SHP77 (cell line): Measurements from ENCODE around the gene SLC35G3.
"Not testable (repeated sequence)": the region's sequence is repeated elsewhere in the genome, so short reads cannot be mapped to it uniquely, and the experiment has no call there.

Experiments used
- DNase-seq, 2 experiments: peaks; one replicate each; lab custom pipeline; 2025; lab: John Stamatoyannopoulos, UW

SLC35G3 gene

DNA sequence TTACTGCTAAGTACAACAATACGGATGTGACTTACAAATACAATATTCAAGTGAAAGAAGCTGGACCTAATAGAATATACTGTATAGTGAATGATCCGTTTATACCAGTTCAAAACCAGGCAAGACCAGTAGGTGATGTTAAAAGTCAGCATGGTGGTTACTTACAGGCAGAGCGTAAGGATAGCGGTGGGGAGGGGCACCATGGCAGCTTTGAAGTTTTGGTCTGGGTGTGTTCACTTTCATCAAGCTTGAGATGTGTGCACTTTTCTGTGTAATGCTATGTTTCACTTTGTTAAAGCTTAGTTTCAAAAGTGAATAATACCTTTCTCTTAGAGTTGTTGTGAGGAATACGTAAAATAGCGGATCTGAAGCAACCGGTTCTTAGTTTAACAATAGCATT lies 16.5 kb upstream of the SLC35G3 start:
- no peak for DNase-seq

DNA sequence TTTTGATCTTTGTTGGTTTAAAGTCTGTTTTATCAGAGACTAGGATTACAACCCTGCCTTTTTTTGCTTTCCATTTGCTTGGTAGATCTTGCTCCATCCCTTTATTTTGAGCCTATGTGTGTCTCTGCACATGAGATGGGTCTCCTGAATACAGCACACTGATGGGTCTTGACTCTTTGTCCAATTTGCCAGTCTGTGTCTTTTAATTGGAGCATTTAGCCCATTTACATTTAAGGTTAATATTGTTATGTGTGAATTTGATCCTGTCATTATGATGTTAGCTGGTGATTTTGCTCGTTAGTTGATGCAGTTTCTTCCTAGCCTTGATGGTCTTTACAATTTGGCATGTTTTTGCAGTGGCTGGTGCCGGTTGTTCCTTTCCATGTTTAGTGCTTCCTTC lies 8.4 kb upstream of the SLC35G3 start:
- DNase-seq = not testable (repeated sequence)

DNA sequence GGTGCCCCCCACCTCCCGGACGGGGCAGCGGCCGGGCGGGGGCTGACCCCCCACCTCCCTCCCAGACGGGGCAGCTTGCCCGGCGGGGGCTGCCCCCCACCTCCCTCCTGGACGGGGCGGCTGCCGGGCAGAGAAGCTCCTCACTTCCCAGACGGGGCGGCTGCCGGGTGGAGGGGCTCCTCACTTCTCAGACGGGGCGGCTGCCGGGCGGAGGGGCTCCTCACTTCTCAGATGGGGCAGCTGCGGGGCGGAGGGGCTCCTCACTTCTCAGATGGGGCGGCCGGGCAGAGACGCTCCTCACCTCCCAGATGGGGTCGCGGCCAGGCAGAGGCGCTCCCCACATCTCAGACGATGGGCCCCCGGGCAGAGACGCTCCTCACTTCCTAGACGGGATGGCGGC lies 869 bp upstream of the SLC35G3 start:
- DNase-seq = not testable (repeated sequence)

DNA sequence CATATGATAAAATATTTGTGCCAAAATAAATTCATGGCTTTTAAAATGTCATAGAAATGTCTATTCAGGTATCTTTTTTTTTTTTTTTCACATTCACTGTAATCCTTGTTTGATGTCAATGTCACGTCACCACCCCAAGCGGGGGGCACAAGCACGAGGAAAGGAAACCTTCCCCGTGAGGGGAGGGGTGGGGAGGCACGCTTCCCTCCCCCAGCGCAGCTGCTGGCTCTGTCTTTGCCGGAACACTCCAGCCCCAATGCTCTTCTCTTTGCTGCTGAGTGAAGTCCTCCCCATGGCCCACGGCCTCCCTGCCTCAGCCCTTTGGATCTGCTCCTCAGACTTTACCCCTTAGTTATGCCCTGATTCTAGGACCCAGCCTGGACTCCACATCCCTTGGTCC lies 1.5 kb downstream of the SLC35G3 start:
- no peak for DNase-seq

DNA sequence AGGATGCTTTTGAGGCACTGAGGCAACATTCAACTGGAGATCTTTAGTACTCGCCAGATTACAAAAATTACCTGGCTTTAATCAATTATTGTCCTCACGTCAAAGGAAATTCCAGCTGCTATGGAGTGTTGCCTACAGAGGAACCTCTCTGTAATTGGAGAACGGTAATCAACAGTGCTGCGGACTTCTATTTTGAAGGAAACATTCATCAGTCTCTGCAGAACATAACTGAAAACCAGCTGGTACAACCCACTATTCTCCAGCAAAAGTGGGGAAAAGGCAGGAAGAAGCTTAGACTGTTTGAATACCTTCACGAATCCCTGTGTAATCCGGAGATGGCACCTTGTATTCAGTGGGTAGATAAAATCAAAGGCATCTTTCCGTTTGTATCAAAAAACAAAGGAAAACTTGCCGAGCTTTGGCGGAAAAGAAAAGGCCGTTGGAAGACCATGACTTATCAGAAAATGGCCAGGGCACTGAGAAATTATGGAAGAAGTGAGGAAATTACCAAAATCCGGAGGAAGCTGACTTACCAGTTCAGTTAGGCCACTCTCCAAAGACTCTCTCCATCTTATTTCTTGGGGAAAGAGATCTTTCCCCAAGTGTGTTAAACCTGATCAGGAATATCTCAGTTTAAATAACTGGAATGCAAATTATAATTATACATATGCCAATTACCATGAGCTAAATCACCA lies 3.0 kb downstream of the SLC35G3 start:
- no peak for DNase-seq

DNA sequence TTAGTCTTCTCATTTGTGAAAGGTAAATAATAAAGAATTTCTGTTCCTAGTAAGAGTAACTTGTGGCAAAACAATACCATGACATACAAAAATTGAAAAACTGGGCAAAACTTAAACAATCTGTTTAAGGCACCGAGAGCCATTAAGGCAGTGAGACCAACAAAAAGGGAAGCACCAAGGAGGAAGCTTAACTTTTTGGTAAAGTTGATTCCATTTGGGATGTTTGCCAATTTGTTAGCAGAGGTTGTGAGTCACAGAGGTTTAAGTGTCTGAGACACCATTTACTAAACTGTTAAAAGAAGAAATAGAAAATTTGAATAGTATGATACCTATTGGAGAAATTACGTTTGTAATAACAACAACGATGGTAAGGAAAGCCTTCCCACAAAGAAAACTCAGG lies 4.9 kb downstream of the SLC35G3 start:
- no peak for DNase-seq

DNA sequence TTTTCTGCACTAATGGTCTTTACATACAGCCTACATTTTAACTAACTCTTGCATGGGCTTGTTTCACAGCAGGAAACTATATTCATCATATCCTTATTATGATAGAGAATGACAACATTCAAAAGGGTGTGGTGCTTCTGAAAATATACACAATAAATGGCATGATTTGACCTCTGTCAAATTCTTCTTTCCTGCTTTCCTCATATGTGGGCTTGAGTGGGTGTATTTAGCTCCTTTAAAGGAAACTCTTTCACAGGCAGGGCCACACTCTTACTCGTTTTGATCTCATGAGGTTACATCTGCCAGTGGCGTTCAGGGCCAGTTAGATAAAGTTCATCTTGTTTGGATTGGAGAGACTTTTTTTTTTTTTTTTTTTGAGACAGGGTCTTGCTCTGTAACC lies 6.1 kb downstream of the SLC35G3 start:
- no peak for DNase-seq

DNA sequence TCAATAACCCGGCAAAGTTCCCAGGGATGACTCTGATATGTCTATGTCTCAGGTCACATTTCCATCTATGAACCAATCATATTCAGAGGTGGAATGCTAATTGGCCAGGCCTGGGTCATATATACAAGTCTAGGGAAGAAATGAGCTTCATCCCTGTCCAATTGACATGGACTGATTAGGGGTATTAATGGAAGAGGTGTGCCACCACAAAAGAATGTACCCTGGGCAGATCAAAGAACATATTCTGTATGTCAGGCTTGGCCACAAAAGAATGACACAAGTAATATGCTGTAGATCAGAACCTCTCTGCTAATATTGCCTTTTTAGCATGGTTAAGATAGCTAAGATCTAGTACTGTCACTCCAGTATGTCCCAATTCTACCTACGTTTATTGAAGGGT lies 6.7 kb downstream of the SLC35G3 start:
- DNase-seq = no peak

DNA sequence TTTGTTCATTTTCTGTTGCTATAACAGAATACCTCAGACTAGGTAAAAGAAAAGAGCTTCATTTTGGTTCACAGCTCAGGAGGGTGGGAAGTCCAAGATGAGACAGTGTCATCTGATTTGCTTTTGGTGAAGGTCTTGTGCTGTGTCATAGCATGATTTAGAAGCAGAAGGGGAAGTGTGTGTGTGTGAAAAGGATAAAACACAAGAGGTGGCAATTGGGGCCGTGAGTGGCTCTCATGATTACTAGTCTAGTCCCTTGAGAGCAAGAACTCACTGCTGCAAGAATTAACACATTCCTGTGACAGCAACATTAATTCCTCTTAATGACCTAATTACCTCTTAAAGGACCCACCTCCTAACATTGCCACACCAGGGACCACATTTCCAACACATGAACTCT lies 8.3 kb downstream of the SLC35G3 start:
- no peak for DNase-seq

DNA sequence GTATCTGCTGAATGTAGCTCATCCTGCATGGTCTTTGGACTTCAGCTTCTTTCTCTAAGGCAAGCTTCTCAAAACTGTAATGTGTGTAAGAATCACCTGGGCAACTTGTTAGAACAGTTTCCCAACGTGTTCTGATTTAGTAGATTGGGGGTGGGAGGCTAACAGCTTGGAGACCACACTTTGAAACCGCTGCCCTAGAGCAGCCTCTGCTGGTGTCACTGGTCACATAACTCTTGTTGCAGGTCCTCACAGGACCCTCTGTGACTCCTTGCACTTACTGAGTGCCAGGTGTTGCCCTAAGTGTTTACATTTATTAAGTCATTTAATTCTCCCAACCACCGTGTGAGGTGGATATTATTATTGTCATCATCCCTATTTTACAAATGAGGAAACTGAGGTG lies 9.9 kb downstream of the SLC35G3 start:
- no peak for DNase-seq

DNA sequence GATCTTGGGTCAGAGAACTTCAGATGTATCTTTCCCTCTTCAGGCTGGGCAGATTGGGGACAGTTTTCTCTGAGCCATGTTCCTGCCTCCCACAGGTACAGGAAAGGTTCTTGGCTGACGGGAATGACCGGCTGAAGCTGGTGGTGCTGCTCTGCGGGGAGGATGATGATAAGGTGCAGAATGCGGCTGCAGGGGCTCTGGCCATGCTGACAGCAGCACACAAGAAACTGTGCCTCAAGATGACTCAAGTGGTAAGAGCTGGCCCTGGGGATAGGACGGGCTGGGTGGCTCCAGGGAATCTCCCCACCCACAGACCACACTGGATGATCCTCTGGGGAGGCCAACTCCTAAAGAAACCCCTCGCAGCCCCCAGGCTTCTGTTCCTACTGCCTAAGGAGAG lies 10.9 kb downstream of the SLC35G3 start:
- DNase-seq = no peak

DNA sequence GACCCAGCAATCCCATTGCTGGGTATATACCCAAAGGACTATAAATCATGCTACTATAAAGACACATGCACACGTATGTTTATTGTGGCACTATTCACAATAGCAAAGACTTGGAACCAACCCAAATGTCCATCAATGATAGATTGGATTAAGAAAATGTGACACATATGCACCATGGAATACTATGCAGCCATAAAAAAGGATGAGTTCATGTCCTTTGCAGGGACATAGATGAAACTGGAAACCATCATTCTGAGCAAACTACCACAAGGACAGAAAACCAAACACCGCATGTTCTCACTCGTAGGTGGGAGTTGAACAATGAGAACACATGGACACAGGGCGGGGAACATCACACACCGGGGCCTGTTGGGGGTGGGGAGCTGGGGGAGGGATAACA lies 14.8 kb downstream of the SLC35G3 start:
- not testable (repeated sequence) for DNase-seq

DNA sequence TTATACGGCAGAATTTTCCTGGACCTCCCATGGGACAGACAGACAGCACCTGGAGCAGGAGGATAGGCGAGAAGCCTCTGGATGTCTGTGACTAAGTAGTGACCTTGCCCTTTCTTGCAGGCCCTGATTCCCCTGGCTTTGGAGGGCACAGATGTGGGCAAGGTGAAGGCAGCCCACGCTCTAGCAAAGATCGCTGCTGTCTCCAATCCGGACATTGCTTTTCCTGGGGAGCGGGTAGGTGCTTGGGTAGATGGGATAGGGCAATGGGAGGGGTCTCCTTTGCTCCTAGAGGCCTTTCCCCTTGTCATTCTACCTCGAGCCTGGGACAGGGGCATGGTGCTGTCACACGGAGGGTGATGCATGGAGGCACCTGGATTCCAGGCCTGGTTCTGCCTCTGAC lies 17.3 kb downstream of the SLC35G3 start:
- no peak for DNase-seq

DNA sequence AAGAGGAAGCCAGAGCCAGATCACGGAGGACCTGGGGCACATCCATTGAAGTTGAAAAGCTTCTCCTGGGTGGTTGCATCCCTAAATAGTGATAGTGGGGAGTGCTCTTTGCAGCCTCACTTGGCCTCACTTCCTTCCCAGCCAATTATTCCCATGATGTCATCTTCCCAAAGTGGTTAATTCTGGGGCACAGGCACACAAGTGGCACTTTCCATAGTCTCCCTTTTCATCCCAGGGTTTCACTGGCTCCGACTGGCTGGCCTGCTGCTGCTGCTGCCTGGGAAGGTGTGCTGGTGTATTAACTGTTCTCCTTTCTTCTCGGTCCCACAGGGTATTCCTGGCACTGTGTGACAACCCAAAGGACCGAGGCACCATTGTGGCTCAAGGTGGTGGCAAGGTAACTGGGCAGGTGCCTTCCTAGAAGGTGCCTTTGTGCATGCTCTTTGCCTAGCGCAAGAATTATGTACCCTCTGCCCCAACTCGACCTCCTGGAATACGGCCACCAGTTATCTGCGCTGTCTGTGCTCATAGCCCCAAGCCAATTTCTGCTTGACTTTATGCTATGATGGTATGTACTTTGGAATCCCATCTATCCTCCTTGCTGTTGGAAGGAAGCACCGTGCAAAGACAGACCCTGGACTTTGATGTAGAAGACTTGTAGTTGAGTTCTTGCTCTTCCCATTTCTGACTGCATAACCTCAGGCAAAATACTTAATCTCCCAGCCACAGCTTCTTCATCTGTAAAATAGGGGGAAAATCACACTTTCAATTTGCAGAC lies 18.4 kb downstream of the SLC35G3 start:
- DNase-seq = no peak

DNA sequence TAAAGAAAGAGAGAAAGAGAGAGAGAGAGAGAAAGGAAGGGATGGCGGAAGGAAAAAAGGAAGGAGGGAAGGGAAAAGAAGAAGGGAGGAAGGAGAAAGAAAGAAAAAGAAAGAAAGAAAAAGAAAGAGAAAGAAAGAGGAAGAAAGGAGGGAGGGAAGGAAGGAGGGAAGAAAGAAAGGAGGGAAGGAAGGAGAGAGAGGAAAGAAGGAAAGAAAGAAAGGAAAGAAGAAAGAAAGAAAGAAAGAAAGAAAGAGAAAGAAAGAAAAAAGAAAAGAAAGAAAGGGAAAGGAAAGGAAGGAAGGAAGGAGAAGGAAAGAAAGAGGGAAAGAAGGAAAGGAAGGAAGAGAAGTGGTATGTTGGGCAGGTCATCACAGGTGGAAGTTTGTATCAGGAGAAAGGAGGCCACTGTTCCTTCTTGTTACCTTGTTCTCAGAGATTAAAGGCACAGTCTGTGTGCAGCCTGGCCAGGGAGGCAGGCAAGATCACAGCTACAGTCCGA lies 19.3 kb downstream of the SLC35G3 start:
- DNase-seq = no peak

DNA sequence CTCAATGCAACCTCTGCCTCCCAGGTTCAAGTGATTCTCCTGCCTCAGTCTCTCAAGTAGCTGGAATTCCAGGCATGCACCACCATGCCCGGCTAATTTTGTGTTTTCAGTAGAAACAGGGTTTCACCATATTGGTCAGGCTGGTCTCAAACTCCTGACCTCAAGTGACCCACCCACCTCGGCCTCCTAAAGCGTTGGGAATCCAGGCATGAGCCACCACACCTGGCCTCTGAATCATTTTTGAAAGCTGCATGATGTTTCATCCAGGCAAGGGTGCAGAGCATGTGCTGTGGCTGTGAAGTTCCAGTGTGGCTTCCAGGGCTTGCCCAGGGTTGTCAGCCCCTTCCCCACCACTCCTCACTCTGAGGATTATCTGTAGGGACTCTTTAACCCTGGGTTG lies 21.9 kb downstream of the SLC35G3 start:
- not testable (repeated sequence) for DNase-seq

DNA sequence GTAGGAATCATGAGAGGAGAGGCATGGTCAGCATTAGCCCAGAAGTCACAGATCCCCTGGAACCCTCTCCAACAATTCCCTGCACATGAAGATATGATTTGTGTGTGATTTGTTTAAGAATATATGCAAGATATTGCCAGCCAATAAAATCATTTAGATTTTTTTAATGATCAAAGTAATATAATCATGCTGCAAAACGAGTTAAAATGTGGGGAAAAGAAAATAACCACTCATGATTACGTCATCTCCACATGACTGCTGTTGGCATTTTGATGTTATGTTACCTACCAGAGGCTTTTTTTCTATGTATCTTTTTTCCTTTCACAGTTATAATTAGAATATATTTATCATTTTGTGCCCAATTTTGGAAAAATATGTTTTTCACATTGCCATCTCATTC lies 22.4 kb downstream of the SLC35G3 start:
- DNase-seq = no peak

DNA sequence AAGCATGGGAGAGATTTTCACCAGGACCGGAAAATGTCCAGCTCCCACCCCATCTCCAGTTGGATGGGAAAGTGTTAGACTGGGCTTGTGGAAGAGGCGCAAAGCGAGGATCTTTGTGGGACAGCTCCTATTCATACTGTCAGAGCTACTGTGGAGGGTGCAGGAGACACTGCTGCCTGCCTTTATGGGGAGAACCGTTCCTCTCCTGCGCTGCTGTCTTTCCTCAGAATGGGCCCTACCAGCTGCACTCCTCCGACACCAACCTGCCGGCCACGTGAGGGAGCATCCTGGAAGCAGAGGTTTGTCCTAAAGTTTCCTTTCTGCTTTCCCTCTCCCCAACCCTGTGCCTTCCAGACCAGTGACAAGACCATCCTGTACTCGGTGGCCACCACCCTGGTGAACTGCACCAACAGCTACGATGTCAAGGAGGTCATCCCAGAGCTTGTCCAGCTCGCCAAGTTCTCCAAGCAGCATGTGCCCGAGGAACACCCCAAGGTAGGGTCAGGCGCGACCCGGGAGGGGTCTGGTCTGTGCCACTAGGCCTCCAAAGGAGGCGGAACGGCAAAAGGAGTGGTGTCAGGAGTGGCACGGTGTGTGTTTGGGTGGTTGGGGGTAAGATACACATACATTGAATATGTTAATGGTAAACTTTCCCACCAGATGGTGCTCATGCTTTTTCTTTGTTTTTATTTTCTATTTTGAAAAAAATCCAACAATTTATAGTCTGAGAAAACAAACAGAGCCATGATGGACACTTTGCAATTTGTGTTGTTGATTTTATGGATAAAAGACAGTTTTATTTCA lies 23.0 kb downstream of the SLC35G3 start:
- DNase-seq = no peak

DNA sequence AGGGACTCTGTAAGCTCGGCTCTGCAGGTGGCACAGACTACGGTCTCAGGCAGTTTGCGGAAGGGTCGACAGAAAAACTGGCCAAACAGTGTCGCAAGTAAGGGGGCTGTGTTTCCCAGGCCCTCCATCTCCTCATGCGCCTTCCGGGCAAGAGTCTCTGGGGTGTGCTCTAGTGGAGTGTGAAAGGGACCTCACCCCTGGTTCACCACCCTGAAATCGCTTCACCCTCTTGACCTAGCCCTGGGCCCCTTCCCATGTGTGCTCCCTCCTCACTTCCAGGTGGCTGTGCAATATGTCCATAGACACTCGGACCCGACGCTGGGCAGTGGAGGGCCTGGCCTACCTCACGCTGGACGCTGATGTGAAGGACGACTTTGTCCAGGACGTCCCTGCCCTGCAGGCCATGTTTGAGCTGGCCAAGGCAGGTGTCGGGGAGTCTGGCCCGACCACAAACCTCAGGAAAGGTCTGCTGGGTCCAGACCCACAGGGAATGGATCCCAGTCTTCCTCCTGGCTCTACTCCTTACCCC lies 24.3 kb downstream of the SLC35G3 start:
- no peak for DNase-seq

DNA sequence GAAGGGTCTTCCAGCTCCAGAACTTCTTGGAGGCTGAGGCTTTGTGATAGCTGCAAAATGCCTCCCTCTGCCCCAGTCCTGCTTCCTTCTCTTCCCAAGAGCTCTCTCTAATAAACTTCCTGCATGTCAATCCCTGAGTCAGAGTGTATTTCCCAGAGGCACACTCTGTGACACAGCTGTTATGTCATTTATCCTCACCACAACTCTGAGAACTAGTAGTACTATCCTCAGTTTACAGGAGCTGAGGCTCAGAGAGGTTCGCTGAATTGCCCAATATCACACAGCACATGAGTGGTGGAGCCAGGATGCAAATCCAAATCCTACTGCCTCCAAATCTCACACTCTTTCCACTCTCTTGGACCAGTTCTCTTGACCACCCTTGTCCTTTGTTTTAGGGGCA lies 26.5 kb downstream of the SLC35G3 start:
- no peak for DNase-seq

DNA sequence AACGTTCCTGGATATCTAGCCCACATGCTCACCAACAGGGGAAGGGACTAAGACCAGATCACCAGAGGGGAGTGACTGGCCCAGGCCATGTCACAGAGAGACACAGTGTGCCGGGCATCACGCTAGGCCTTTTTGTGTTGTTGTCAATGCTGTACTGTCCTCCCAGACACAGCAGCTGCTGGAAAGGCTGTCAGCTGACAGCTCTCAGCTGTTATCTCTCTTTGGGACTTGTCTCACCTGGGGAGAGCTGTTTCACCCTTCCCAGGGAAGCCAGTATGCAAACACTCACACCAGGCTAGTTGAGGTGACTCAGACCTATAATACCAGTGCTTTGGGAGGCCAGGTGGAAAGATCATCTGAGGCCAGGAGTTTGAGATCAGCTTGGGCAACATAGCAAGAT lies 27.1 kb downstream of the SLC35G3 start:
- no peak for DNase-seq

DNA sequence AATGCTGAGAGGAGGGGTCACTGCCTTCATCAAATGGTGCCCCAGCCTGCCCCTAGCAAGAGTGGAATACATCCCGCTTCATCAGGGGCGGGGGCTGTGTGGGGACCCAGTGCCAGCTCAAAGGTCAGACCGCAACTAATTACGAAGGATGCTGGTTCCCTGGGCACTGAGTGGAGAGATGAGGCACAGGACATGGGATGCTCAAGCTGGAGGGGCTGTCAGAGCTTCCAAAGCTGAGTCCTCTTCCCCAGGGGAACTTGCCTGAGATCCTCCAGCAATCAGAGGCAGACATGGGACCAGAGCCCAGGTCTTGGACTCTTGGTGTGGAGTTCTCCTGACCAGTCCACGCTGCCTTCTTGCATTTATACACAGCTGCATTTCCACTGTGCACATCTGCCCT lies 27.7 kb downstream of the SLC35G3 start:
- no peak for DNase-seq

DNA sequence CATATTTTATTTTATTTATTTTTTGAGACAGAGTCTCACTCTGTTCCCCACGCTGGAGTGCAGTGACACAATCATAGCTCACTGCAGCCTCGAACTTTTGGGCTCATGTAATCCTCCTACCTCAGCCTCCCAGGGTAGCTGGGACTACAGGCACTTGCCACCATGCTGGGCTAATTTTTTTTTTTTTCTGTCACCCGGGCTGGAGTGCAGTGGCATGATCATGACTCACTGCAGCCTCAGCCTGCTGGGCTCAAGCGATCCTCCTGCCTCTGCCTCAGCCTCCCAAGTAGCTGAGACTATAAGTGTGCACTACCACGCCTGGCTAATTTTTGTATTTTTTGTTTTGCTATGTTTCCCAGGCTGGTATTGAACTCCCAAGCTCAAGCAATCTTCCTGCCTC lies 29.5 kb downstream of the SLC35G3 start:
- no peak for DNase-seq
